SH-SY5Y (cell line): Measurements from ENCODE around the gene TSPEAR.

Source experiments
- GATA2 ChIP-seq: IDR thresholded peaks from 2 replicates; pipeline ENCODE4 v1.6.1; 2011; ENCODE audit warnings: mild to moderate bottlenecking, low read depth, low read length
- GATA3 ChIP-seq: IDR thresholded peaks from 2 replicates; pipeline ENCODE4 v1.6.1; 2011; ENCODE audit warnings: low read depth, mild to moderate bottlenecking, low read length, moderate library complexity

DNA sequence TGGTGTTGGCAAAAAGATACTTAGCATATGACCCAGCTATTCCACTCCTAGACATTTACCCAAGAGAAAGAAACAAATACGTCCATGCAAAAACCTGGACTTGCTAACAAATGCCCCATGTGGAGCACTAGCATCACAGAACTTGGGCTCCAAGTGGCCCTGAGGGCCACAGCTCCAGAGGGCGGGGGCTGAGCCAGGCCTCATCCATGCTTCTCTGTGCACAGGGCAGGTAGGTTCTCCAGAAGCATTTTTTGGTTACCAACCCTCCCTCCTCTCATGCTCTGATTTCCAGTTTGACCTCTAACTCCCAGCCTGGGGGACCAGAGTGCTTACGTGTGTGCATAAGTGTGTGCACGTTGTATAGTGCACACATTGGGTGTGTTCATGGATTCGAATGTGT, 46.7 kb downstream of the TSPEAR start:
- TF ChIP-seq GATA3 (no peak), GATA2 (no peak)
